HepG2 (cell line): Measurements from ENCODE around the gene PTPA. TPM values are rescaled to one million over a fixed set of nuclear protein-coding genes. Genes with fewer than 3 reads are reported as not detected.
"Not testable (repeated sequence)": the region's sequence is repeated elsewhere in the genome, so short reads cannot be mapped to it uniquely, and the experiment has no call there.

Experiments
- ATAC-seq: fragments of 200-7000 bp; cut with Tn5 transposase; 3 replicates; pipeline ENCODE4 v1.9.1; 2020; ENCODE audit warnings: mild to moderate bottlenecking, moderate library complexity
- BruUV-seq: library from RNA; stranded (reverse); fragments of 400-500 nt; replicated peaks from 2 replicates; lab custom pipeline; 2021; lab: Mats Ljungman, UMichigan
- CTCF ChIA-PET: fragments of 300-600 bp; formaldehyde crosslinking; extraction: SDS; loops from one replicate; lab custom pipeline; 2021; ENCODE audit warnings: low total read pairs, inconsistent platforms, low intra/inter-chr PET ratio; lab: Yijun Ruan, JAX
- POLR2A ChIA-PET: fragments of 350-600 bp; sonication (Branson Sonifier 250); formaldehyde crosslinking; loops from one replicate; lab custom pipeline; 2020; ENCODE audit warnings: antibody characterized with exemption, inconsistent platforms; lab: Yijun Ruan, JAX
- DNase-seq: peaks from one replicate; pipeline ENCODE4 v3.0.0-alpha.2; 2015; ENCODE audit warnings: low spot score
- FAIRE-seq: peaks from 3 replicates; lab custom pipeline; 2011; peaks lifted over from hg19 to GRCh38; lab: Jason Lieb, UNC
- H2AFZ ChIP-seq: one replicate; pipeline ENCODE4 v1.6.1; 2011; ENCODE audit warnings: low read length, inconsistent platforms
- H3K27ac ChIP-seq: fragments of 300-600 bp; 3 replicates; pipeline ENCODE4 v1.8.0; 2011; ENCODE audit warnings: mixed run types, mild to moderate bottlenecking, mixed read lengths, low read length, inconsistent platforms; ENCODE audit not compliant: insufficient read depth; ENCODE audit errors: extremely low read length
- H3K27me3 ChIP-seq, 2 experiments: fragments of 200-600 bp in 1 of 2; 2 replicates in 1 of 2; 3 replicates in 1 of 2; pipeline versions ENCODE4 v1.6.0 to v1.8.0; 2011; ENCODE audit warnings: low read length in 2 of 2, mild to moderate bottlenecking in 2 of 2, moderate library complexity in 2 of 2, inconsistent platforms in 1 of 2; ENCODE audit not compliant: insufficient read depth in 2 of 2, control insufficient read depth in 1 of 2
- H3K36me3 ChIP-seq, 2 experiments: fragments of 200-600 bp in 1 of 2; replicated peaks in 1 of 2; 2 replicates in 1 of 2; 3 replicates in 1 of 2; pipeline versions ENCODE4 v1.5.1 to v1.8.0; 2011; ENCODE audit warnings: low read length in 2 of 2, inconsistent platforms in 1 of 2; ENCODE audit not compliant: insufficient read depth in 2 of 2, control insufficient read depth in 1 of 2
- H3K4me1 ChIP-seq: 2 replicates; pipeline ENCODE4 v1.5.1; 2012; ENCODE audit warnings: low read length, inconsistent platforms; ENCODE audit not compliant: insufficient read depth
- H3K4me2 ChIP-seq: 2 replicates; pipeline ENCODE4 v1.6.0; 2011; ENCODE audit warnings: low read depth, low read length, inconsistent platforms
- H3K4me3 ChIP-seq, 3 experiments: fragments of 200-600 bp in 1 of 3; sonication (generic), shearing (Covaris generic) in 1 of 3; replicated peaks in 1 of 3; 2 replicates each; pipeline ENCODE4 v1.5.1; 2011 to 2016; ENCODE audit warnings: low read length in 3 of 3, inconsistent platforms in 2 of 3, low read depth in 2 of 3, mild to moderate bottlenecking in 2 of 3, control low read depth in 1 of 3, mixed read lengths in 1 of 3; ENCODE audit not compliant: insufficient read depth in 1 of 3
- H3K79me2 ChIP-seq: one replicate; pipeline ENCODE4 v1.6.1; 2011; ENCODE audit warnings: low read length, inconsistent platforms; ENCODE audit not compliant: insufficient read depth
- H3K9ac ChIP-seq: 2 replicates; pipeline ENCODE4 v1.6.0; 2011; ENCODE audit warnings: mild to moderate bottlenecking, low read depth, low read length, inconsistent platforms; ENCODE audit not compliant: insufficient read depth
- H3K9me3 ChIP-seq: 2 replicates; pipeline ENCODE4 v1.5.1; 2012; ENCODE audit warnings: mild to moderate bottlenecking, low read length
- H4K20me1 ChIP-seq: 2 replicates; pipeline ENCODE4 v1.6.0; 2011; ENCODE audit warnings: inconsistent platforms, mild to moderate bottlenecking, low read length, moderate library complexity; ENCODE audit not compliant: insufficient read depth
- ZNF160 ChIP-seq: sonication (generic); formaldehyde crosslinking; IDR thresholded peaks from 2 replicates; pipeline ENCODE4 v1.8.0; 2022; ENCODE audit warnings: mild to moderate bottlenecking, inconsistent platforms, missing genetic modification reagents
- ZNF232 ChIP-seq: sonication (generic); formaldehyde crosslinking; IDR thresholded peaks from 2 replicates; pipeline ENCODE4 v1.4.0; 2020; ENCODE audit warnings: missing genetic modification reagents, borderline replicate concordance
- ZSCAN12 ChIP-seq: sonication (generic); formaldehyde crosslinking; IDR thresholded peaks from 2 replicates; pipeline ENCODE4 v1.9.0; 2021; ENCODE audit warnings: mild to moderate bottlenecking, missing genetic modification reagents
- WGBS: methylation state at CpG from one replicate; pipeline ENCODE4 v1.1.6; 2017; ENCODE audit warnings: low lambda C conversion rate; 5-methylcytosine and 5-hydroxymethylcytosine counted together
- in situ Hi-C: cut with HindIII; loops from 2 replicates; pipeline ENCODE4 v1.10.0; 2017; ENCODE audit warnings: low pct_unique_long_range_greater_than_20kb; ENCODE audit not compliant: extremely low pct_ligation_motif_present
- intact Hi-C: fragments of 100-400 bp; cut with micrococcal nuclease; formaldehyde crosslinking; loops from one replicate; pipeline ENCODE4 v1.10.0; 2022; ENCODE audit not compliant: unreplicated experiment
- polyA plus RNA-seq, 8 experiments: library from polyadenylated mRNA; depleted of rRNA in 3 of 8; stranded (reverse) in 7 of 8; unstranded in 1 of 8; fragments of >200 nt; fragmentation: Illumina TruSeq in 4 of 8; extraction: Trizol in 4 of 8; gene quantifications; 2 replicates each; pipeline versions ENCODE4 v1.2.1 to v1.2.3, GENCODE V29; 2011 to 2016; ENCODE audit warnings: low read depth in 4 of 8, missing spikeins in 1 of 8, mixed read lengths in 1 of 8; ENCODE audit not compliant: insufficient read depth in 1 of 8
- total RNA-seq, 5 experiments: library from RNA; depleted of rRNA; stranded (reverse); fragments of >200 nt; fragmentation: Illumina TruSeq; extraction: Trizol; gene quantifications; 2 replicates each; pipeline ENCODE4 v1.2.3, GENCODE V29; 2016; ENCODE audit warnings: low read depth in 1 of 5
- TF ChIP-seq, protein P1 (sequence below): sonication (generic); formaldehyde crosslinking; conservative IDR thresholded peaks from 2 replicates; pipeline ENCODE4 v1.8.0; 2022; ENCODE audit warnings: low read depth, missing genetic modification reagents

The PTPA gene
- total and polyA plus RNA-seq, 2 of the 13 experiments (the other 11 are each of a cell fraction or from before 2014, with no cell fraction given) = 79.3 to 105 TPM

DNA sequence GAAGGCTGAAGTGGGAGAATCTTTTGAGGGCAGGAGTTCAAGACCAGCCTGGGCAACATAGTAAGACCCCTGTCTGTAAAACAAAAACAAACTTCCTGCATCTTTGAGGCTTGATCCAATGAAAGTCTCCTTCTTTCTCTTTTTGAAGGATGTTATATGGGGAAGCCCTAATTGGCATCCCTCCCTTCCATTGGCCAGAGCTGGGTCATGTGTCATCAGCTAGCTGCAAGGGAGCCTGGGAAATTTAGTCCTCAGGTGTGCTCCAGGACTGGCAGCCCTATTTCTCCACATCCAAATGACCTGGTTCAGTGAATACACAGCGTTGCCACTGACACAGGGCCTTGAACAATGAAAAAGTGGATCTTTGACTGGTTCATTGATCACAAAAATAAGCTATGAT lies 75.8 kb downstream of the PTPA start (continued):
- TF ChIP-seq, protein P1, sequence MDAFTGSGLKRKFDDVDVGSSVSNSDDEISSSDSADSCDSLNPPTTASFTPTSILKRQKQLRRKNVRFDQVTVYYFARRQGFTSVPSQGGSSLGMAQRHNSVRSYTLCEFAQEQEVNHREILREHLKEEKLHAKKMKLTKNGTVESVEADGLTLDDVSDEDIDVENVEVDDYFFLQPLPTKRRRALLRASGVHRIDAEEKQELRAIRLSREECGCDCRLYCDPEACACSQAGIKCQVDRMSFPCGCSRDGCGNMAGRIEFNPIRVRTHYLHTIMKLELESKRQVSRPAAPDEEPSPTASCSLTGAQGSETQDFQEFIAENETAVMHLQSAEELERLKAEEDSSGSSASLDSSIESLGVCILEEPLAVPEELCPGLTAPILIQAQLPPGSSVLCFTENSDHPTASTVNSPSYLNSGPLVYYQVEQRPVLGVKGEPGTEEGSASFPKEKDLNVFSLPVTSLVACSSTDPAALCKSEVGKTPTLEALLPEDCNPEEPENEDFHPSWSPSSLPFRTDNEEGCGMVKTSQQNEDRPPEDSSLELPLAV (CRISPR knock-in tag) = no peak
- TF ChIP-seq ZSCAN12 (CRISPR knock-in tag) (no peak), ZNF232 (no peak)

DNA sequence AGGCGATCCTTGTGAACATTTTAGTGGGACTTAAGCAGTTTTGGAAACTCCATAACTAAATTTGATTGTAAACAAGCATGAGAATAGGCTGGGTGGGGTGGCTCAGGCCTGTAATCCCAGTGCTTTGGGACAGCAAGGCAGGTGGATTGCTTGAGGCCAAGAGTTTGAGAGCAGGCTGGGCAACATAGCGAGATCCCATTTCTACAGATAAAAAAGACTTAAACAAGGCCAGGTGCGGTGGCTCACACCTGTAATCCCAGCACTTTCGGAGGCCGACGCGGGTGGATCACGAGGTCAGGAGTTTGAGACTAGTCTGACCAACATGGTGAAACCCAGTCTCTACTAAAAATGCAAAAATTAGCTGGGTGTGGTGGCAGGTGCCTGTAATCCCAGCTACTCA lies 78.8 kb downstream of the PTPA start:
- peaks cover 14% of the 10 kb centered on the region for H3K4me1 ChIP-seq
- H3K27ac ChIP-seq, H3K9ac ChIP-seq, H3K9me3 ChIP-seq, H4K20me1 ChIP-seq, intact Hi-C loops, H3K36me3 ChIP-seq, FAIRE-seq, H3K79me2 ChIP-seq, CTCF ChIA-PET, in situ Hi-C loops, H3K4me2 ChIP-seq, BruUV-seq, H3K4me3 ChIP-seq, ATAC-seq, H2AFZ ChIP-seq, DNase-seq: not testable (repeated sequence)
- H3K27me3 ChIP-seq = peaks cover 0 to 11% of the 10 kb centered on the region in 2 experiments; a peak in 2 of 5 replicates
- WGBS = 76% methylated on average over 8 of the region's 8 CpGs
- POLR2A ChIA-PET = interaction anchor here (1.4 kb wide), 1 partner anchor 12 kb away, joined by 5 read pairs; the partner anchor contains the start of gene IER5L

DNA sequence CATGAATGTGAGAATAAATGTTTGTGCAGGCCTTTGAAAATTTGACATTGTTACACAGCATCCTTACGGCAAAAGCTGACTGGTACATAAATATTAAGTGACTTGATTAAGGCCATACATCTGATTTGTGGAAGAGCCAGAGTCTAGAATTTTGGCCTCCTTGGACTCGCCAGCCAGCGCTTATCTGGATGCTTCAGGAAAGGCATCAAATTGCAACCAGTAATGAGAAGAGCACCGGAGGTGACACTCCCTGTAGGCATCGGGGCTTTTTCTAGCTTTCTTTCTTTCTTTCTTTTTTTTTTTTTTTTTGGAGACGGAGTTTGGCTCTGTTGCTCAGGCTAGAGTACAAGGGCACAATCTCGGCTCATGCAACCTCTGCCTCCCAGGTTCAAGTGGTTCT lies 80.0 kb downstream of the PTPA start:
- no peaks in the 10 kb centered on the region for H3K9me3 ChIP-seq
- ChIA-PET POLR2A (interaction anchor here (0.9 kb wide), 1 partner anchor 13 kb away, joined by 6 read pairs; the partner anchor contains the start of gene IER5L), CTCF (no interaction called here)
- H4K20me1 ChIP-seq = no peaks in the 10 kb centered on the region
- no TSS peak for BruUV-seq
- ATAC-seq (no peak), DNase-seq (no peak), FAIRE-seq (no peak)
- H3K36me3 ChIP-seq = no peaks in the 10 kb centered on the region
- intact Hi-C loops (no loop called here), in situ Hi-C loops (no loop called here)
- H3K79me2 ChIP-seq = no peaks in the 10 kb centered on the region
- H3K4me3 ChIP-seq = no peak overlapping the region
- no peak overlapping the region for H3K4me2 ChIP-seq
- no peak for TF ChIP-seq ZNF160 (CRISPR knock-in tag)
- H3K4me1 ChIP-seq = peaks cover 26% of the 10 kb centered on the region
- no peak overlapping the region for H2AFZ ChIP-seq
- H3K9ac ChIP-seq = no peak overlapping the region
- H3K27me3 ChIP-seq = peaks cover 2 to 11% of the 10 kb centered on the region in 2 experiments; a peak in 2 of 5 replicates
- no peak overlapping the region for H3K27ac ChIP-seq
- 71% methylated on average over 7 of the region's 7 CpGs for whole genome bisulfite sequencing
